GM18498 (cell line): Measurements from ENCODE around the gene FAM131C.
A peak's percentile ranks its signal among the peaks of the same experiment; 100 is the strongest.
"Not testable (repeated sequence)": the region's sequence is repeated elsewhere in the genome, so short reads cannot be mapped to it uniquely, and the experiment has no call there.

ENCODE experiments used
- ATAC-seq: cut with Tn5 transposase; IDR thresholded peaks from one replicate; pipeline ENCODE4 v1.9.1; 2021; ENCODE audit warnings: mild to moderate bottlenecking, moderate library complexity; ENCODE audit not compliant: unreplicated experiment

The FAM131C gene

GRCh38 chr1:16107039-16107438, 33.6 kb upstream of the FAM131C start:
- ATAC-seq = not testable (repeated sequence)

GRCh38 chr1:16101623-16102022, 28.2 kb upstream of the FAM131C start:
- no peak for ATAC-seq

- no peak for ATAC-seq
Measured at GRCh38 chr1:16099412-16099811, 26.0 kb upstream of the FAM131C start.

GRCh38 chr1:16095447-16095846, 22.0 kb upstream of the FAM131C start:
- ATAC-seq = no peak

GRCh38 chr1:16094453-16095158, 21.2 kb upstream of the FAM131C start:
- ATAC-seq = no peak

GRCh38 chr1:16093611-16094010, 20.2 kb upstream of the FAM131C start:
- no peak for ATAC-seq

GRCh38 chr1:16092923-16093511, 19.6 kb upstream of the FAM131C start:
- no peak for ATAC-seq

GRCh38 chr1:16092097-16092922, 18.9 kb upstream of the FAM131C start:
- ATAC-seq = no peak

- ATAC-seq = no peak
Measured at GRCh38 chr1:16091296-16091695, 17.8 kb upstream of the FAM131C start.

GRCh38 chr1:16090076-16090826, 16.8 kb upstream of the FAM131C start:
- no peak for ATAC-seq

GRCh38 chr1:16088996-16089395, 15.5 kb upstream of the FAM131C start:
- no peak for ATAC-seq

GRCh38 chr1:16088351-16088911, 15.0 kb upstream of the FAM131C start:
- no peak for ATAC-seq

GRCh38 chr1:16087733-16088132, 14.3 kb upstream of the FAM131C start:
- no peak for ATAC-seq

GRCh38 chr1:16085522-16085921, 12.1 kb upstream of the FAM131C start:
- ATAC-seq = no peak

- no peak for ATAC-seq
Measured at GRCh38 chr1:16083486-16083885, 10.0 kb upstream of the FAM131C start.

- ATAC-seq = no peak
Measured at GRCh38 chr1:16082283-16083038, 9.0 kb upstream of the FAM131C start.

GRCh38 chr1:16081636-16082035, 8.2 kb upstream of the FAM131C start:
- ATAC-seq = no peak

GRCh38 chr1:16080422-16081150, 7.1 kb upstream of the FAM131C start:
- no peak for ATAC-seq

GRCh38 chr1:16078925-16079656, 5.6 kb upstream of the FAM131C start:
- peak; percentile 57 for ATAC-seq
